Activated CD4-positive, alpha-beta memory T cell treated with anti-CD3 and anti-CD28 coated beads for 36 hours (primary cell): ENCODE measurements around the gene ZFAND3. TPM values are rescaled to one million over a fixed set of nuclear protein-coding genes. Genes with fewer than 3 reads are reported as not detected.

Experiments
- CTCF ChIA-PET: fragments of 350-600 bp; sonication (Branson Sonifier 250); formaldehyde crosslinking; loops from one replicate; lab custom pipeline; 2021; ENCODE audit warnings: antibody characterized with exemption, inconsistent platforms; lab: Charles Lee
- POLR2A ChIA-PET: fragments of 350-600 bp; sonication (Branson Sonifier 250); formaldehyde crosslinking; loops from one replicate; lab custom pipeline; 2021; ENCODE audit warnings: antibody characterized with exemption; lab: Charles Lee
- DNase-seq: peaks from one replicate; pipeline ENCODE4 v3.0.0-alpha.2; 2020
- H3K27ac Mint-ChIP-seq: one replicate; pipeline ENCODE4 v1.8.0; 2021; ENCODE audit warnings: mixed read lengths
- H3K27me3 Mint-ChIP-seq: one replicate; pipeline ENCODE4 v1.8.0; 2021; ENCODE audit warnings: mixed read lengths
- H3K36me3 Mint-ChIP-seq: one replicate; pipeline ENCODE4 v1.8.0; 2021; ENCODE audit warnings: mixed read lengths
- H3K4me1 Mint-ChIP-seq: one replicate; pipeline ENCODE4 v1.8.0; 2021; ENCODE audit warnings: low read depth, mixed read lengths
- H3K4me3 Mint-ChIP-seq: one replicate; pipeline ENCODE4 v1.8.0; 2021; ENCODE audit warnings: mild to moderate bottlenecking, mixed read lengths
- H3K9me3 Mint-ChIP-seq: one replicate; pipeline ENCODE4 v1.8.0; 2021; ENCODE audit warnings: mixed read lengths
- intact Hi-C: fragments of 100-400 bp; cut with micrococcal nuclease; formaldehyde crosslinking; loops from one replicate; pipeline ENCODE4 v1.15.1; 2023
- total RNA-seq, 2 experiments: library from RNA; stranded (reverse); gene quantifications; one replicate each; pipeline ENCODE4 v1.2.3, GENCODE V29; 2021

The ZFAND3 gene
- total RNA-seq, 2 experiments from 2014 or later, result 35.1 to 36.4 TPM

DNA sequence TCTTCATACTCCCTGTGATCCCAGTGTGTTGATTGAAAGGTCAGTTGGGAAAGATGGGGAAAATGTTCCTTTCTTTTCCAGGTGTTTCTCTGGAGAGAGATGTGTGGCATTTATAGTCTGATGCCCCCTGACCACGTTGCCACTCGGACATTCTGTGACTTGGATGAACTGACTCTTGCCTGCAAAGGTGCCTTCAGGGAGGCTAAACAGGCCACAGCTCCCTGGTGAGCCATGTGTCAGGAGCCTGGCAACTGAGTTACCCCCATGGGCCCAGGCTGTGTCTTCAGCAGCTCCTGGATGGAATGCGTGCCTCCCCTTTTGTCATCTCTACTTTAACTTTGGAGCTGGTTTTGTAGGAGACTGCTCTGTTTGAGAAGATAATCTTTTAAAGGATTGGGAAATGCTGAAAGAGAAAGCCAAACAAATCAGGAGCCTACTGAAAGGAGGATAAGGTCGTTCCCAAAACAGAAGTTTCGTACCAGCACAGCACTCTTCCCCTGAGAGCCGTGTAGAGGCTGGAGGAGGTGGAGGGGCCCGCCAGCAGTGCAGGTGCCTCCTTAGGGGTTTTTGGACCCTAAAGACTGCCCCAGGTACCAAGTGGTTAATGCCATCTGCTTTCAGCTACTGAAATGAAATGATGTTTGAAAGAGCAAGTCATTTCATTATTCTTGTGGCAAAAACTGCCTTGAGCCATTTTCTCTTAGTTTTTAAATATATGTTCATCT lies 322.8 kb downstream of the ZFAND3 start:
- Mint-ChIP-seq H3K4me1 (peaks cover 3% of the 10 kb centered on the region), H3K27ac (no peak overlapping the region), H3K9me3 (no peaks in the 10 kb centered on the region), H3K36me3 (no peaks in the 10 kb centered on the region), H3K4me3 (no peak overlapping the region), H3K27me3 (no peaks in the 10 kb centered on the region)
- ChIA-PET POLR2A (no interaction called here), CTCF (no interaction called here)
- no peak for DNase-seq
- intact Hi-C loops, result no loop called here

DNA sequence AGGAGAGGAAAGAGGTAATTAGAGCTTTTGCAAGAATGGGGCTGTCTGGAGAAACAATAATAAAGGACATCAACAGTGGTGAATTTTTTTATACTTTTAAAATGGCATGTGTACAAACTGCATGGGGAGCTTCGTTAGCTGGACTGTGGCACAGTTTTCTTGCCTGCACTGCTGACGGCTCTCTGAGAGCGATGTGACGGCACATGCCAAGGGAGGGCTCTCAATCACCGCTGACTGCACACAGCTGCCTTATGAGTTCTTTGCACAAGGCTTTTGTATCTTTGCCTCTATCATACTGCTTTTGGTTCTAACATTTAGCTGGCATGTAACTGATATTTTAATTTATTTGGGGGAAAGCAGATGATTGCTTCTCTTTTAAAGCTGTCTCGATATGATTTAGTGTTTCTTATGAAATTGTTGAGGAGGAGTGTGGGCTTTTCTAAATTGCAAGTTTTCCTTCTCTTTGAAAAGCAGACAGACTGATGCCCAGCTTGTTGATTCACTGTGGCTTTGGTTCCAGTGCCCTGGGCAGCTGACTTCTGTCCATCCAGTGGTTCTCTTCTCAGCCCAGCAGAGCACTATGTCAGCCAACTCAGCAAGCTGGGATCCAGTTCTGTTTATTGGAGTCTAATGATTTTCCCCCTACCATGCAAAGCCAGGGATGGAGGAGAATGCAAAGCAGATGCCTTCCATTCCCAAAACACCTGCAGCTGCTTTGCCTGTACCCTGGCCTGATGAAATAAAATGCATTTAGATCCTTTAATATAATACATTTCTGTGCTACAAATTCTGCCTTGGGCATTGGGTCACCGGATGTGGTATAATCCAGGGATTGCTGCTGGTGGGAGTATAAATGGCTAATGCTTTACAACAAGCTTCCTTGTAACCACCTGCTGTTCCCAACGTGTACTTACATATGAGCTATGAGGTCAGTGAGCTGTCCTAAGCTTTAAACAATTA lies 323.9 kb downstream of the ZFAND3 start:
- intact Hi-C loops, result no loop called here
- POLR2A ChIA-PET, result no interaction called here

DNA sequence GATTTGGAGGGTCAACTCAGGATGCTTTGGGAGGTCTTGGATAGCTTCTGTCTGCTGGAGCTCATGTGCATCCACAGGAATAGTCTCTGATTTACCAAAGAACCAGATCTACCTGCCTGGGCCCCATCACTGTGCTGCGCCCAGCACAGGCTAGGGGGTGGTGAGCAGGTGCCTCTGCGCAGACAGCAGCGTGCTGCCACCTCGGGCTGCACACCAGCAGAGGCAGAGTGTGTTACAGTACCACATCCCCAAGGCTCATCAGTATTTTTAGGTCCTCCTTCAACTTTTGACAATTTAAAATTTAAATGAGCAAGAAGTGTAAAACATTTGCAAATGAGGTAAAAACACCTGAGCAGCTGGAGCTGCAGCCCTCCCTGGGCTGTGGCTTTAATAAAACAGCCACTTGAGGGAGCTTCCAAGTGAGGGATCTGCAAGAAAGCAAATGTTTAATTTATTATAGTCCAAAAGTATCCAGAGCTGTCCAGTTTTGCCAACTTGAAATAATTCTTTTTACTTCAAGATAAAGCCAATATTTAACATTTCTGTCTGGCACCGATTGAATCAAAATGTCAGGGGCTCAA lies 324.9 kb downstream of the ZFAND3 start:
- ChIA-PET CTCF (interaction anchor here (0.8 kb wide), 1 partner anchor 349 kb away, joined by 3 read pairs; no protein-coding TSS in a partner anchor), POLR2A (no interaction called here)
- Mint-ChIP-seq H3K4me1 (peaks cover 3% of the 10 kb centered on the region), H3K27me3 (no peaks in the 10 kb centered on the region), H3K36me3 (peaks cover 4% of the 10 kb centered on the region), H3K27ac (no peak overlapping the region), H3K4me3 (no peak overlapping the region), H3K9me3 (no peaks in the 10 kb centered on the region)
- intact Hi-C loops, result no loop called here
- no peak for DNase-seq

More for the DNA sequence above, 323.9 kb downstream of the ZFAND3 start:
- Mint-ChIP-seq H3K9me3 (no peaks in the 10 kb centered on the region), H3K27ac (no peak overlapping the region), H3K27me3 (no peaks in the 10 kb centered on the region), H3K36me3 (peaks cover 4% of the 10 kb centered on the region), H3K4me1 (peaks cover 3% of the 10 kb centered on the region), H3K4me3 (no peak overlapping the region)
- CTCF ChIA-PET, result interaction anchor here (0.6 to 0.9 kb wide), 5 partner anchors 76 to 490 kb away, joined by 3 read pairs; no protein-coding TSS in a partner anchor
- no peak for DNase-seq

DNA sequence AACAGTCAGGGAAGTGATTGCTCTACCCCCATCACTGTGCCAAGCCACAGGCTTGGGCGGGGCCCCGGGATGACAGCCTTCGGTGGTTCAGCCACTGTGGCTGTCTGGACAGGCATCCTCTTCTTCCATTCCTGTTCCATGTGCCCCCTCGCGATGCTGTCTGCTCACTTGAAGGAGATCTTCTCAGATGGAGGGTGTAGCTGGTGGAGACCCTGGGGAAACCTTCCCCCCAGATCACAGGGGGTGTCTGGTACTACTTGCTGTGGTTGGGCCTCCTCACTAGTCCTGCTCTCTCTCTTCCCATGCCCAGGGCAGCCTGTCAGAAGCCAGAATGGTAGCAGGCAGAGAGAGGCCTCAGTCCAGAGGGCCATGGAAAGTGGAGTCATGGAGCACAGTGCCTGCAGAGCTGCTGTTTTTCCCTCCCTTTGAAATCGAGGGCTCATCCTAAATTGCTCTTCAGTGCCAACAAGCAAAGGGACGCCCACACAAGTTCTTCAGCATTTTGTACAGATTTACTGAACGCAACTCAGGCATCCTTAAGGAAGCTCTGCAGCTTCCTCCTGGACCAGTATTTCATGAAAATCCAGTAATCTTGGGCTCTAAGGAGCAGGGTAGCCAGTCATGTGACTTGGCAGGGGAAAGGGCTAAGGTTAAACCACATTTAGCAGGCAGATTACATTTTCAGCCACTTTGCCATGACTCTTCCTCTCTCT lies 326.6 kb downstream of the ZFAND3 start:
- Mint-ChIP-seq H3K27ac (no peak overlapping the region), H3K27me3 (no peaks in the 10 kb centered on the region), H3K36me3 (peaks cover 4% of the 10 kb centered on the region), H3K9me3 (no peaks in the 10 kb centered on the region), H3K4me1 (peaks cover 3% of the 10 kb centered on the region), H3K4me3 (no peak overlapping the region)
- DNase-seq, result no peak
- CTCF ChIA-PET, result no interaction called here
- intact Hi-C loops, result no loop called here
- POLR2A ChIA-PET, result no interaction called here

DNA sequence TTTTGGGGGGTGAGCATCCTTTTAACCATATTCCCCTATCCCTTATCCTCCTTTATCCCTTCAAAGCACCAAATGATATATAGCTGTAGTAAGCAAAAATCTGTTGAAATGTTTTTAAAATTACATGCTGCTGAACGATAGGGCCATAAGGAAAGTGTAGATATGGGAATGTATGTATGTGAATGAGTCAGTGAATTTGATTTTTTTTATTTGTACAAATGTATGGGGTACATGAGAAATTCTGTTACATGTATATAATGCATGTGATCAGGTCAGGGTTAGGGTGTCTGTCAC lies 327.2 kb downstream of the ZFAND3 start:
- H3K27ac Mint-ChIP-seq, result no peak overlapping the region
- CTCF ChIA-PET, result no interaction called here
- POLR2A ChIA-PET, result no interaction called here
- peaks cover 3% of the 10 kb centered on the region for H3K4me1 Mint-ChIP-seq
- H3K36me3 Mint-ChIP-seq, result peaks cover 4% of the 10 kb centered on the region
- DNase-seq, result no peak
- H3K27me3 Mint-ChIP-seq, result no peaks in the 10 kb centered on the region
- H3K4me3 Mint-ChIP-seq, result no peak overlapping the region
- intact Hi-C loops, result no loop called here
- no peaks in the 10 kb centered on the region for H3K9me3 Mint-ChIP-seq

DNA sequence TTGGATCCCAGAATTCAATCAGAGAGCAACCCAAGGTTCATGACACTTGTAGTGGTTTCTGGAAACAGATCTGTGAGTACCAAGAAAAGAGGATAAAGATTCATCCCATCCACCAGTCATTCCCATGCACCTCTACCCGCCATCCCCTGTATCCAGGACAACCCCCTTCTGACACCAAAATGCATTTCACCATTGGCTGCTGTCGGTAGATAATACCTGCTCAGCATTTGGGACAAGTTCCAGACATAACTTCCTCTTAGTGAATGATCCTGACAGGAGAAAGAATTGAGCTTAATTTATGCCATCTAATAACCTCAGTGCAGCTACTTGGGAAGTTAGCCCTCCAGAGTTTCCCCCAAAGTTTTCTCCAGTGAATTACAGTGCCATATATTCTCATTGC lies 329.1 kb downstream of the ZFAND3 start:
- no peak overlapping the region for H3K27ac Mint-ChIP-seq
- no peak for DNase-seq
- H3K27me3 Mint-ChIP-seq, result no peaks in the 10 kb centered on the region
- CTCF ChIA-PET, result interaction anchor here (1.0 kb wide), 1 partner anchor 145 kb away, joined by 3 read pairs; no protein-coding TSS in a partner anchor
- POLR2A ChIA-PET, result no interaction called here
- H3K9me3 Mint-ChIP-seq, result no peaks in the 10 kb centered on the region
- peaks cover 4% of the 10 kb centered on the region for H3K36me3 Mint-ChIP-seq
- no peak overlapping the region for H3K4me3 Mint-ChIP-seq
- no peaks in the 10 kb centered on the region for H3K4me1 Mint-ChIP-seq
- intact Hi-C loops, result no loop called here

DNA sequence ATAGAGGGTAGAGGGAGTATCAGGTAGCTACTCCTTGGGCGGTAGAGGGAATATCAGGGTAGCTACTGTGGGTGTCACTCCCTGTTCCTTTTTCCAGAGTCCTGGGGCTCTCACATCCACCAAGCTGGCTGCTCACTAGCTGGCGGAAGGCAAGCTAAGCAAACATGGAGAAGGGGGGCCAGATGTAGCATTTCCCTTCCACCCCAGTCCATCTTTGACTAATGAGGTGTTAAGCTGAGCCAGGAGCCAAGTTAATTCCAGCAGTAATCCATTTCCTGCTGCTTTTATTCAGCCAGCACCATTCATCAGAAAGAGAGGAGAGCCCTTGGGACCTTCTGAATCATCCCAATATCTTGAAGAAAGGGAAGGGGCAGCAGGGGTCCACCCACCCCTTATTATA lies 330.0 kb downstream of the ZFAND3 start:
- intact Hi-C loops, result no loop called here
- H3K27ac Mint-ChIP-seq, result no peak overlapping the region
- no peak overlapping the region for H3K4me3 Mint-ChIP-seq
- ChIA-PET CTCF (interaction anchor here (1.0 kb wide), 1 partner anchor 146 kb away, joined by 3 read pairs; no protein-coding TSS in a partner anchor), POLR2A (interaction anchor here (0.6 kb wide), 1 partner anchor 606 kb away, joined by 3 read pairs; no protein-coding TSS in a partner anchor)
- peaks cover 4% of the 10 kb centered on the region for H3K36me3 Mint-ChIP-seq
- H3K9me3 Mint-ChIP-seq, result no peaks in the 10 kb centered on the region
- no peak for DNase-seq
- H3K27me3 Mint-ChIP-seq, result no peaks in the 10 kb centered on the region
- no peaks in the 10 kb centered on the region for H3K4me1 Mint-ChIP-seq

DNA sequence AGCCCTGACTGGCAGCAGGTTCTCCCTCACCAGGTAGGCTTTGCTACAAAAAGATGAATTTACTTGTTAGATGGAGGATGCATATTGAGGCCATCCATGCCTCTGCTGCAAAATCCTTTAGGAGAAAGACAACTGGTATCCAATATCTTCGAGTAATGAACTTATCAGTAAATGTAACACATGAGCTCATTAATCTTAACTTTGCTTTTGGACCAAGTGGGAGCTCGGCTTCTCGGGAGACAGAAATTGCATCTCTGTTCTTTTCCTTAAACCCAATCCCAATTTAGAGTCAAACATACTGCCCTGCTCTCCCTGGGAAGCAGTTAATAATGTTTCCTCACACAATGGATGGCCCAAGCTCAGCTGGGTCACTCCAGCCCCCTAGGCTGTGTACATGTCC lies 330.5 kb downstream of the ZFAND3 start:
- CTCF ChIA-PET, result no interaction called here
- no peak overlapping the region for H3K27ac Mint-ChIP-seq
- DNase-seq, result no peak
- no peaks in the 10 kb centered on the region for H3K27me3 Mint-ChIP-seq
- no peaks in the 10 kb centered on the region for H3K9me3 Mint-ChIP-seq
- no peaks in the 10 kb centered on the region for H3K4me1 Mint-ChIP-seq
- POLR2A ChIA-PET, result no interaction called here
- H3K36me3 Mint-ChIP-seq, result peaks cover 4% of the 10 kb centered on the region
- no peak overlapping the region for H3K4me3 Mint-ChIP-seq
- intact Hi-C loops, result no loop called here

DNA sequence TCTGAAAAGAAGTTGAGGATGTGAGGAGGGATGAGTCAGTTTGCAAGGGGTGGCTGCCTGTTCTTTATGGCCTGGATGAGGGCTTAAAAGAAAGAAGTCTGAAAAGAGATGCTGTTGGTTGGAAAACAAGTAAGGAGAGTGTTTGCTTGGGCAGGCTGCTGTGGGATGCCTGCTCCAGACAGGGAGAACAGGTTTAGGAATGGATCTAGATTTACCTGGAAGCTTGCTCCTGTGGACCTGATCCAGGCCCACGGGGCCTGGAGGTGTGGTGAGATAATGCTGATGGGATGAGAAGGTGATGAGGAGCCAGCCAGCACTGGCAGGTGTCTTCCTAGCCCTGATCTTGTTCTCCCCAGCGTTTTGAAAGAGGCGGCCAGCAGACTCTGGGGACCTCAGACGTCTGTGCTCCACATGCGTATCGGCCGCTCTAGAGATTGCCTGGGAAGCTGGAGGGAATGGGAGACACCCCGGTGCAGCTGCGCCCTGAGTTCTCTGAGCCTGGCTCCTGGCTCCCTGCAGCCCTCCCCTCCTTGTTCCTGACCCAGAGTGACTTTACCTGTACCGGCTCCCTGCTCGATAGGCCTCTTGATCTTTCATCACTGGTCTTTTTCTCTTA lies 331.3 kb downstream of the ZFAND3 start:
- no peak overlapping the region for H3K4me3 Mint-ChIP-seq
- ChIA-PET CTCF (no interaction called here), POLR2A (no interaction called here)
- intact Hi-C loops, result no loop called here
- no peak for DNase-seq
- H3K27ac Mint-ChIP-seq, result no peak overlapping the region
- no peaks in the 10 kb centered on the region for H3K4me1 Mint-ChIP-seq
- peaks cover 4% of the 10 kb centered on the region for H3K36me3 Mint-ChIP-seq
- no peaks in the 10 kb centered on the region for H3K9me3 Mint-ChIP-seq
- no peaks in the 10 kb centered on the region for H3K27me3 Mint-ChIP-seq

DNA sequence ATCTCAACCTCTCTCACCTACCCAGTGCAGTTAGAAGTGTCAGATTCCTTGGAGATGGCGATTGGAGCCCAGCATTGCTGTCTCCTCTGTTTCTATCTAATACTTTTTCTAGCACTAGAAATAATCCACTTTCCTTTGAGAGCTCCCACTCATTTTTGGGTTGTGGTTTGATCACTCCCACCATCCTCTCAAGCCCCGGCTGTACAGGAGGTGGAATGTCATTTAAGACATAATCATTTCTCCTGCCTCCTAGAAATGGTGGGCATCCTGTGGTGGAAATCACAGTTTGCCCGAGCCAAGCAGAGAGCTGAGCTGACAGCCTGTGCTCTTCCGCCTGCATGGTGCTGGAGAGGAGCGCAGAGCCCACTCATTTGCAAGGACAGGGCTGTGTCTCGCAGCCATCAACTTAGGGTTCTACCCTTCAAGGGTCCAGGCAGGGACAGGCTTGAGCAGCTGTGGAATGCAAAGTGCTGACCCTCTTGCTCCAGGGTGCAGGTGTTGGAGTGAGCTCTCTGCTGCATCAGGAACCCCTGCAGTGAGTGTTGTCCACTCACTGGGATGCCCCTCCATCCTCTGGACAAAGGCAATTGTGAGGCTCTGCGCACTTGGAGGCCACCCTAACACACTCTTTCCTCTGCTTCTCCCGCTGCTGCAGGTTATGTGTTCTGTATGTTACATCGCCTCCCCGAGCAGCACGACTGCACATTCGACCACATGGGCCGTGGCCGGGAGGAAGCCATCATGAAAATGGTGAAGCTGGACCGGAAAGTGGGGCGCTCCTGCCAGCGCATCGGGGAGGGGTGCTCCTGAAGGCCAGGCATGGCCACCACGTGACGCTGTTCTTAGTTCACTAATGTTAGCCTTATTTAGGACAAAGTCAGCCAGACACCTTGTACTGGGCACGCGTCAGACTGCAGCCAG lies 332.3 kb downstream of the ZFAND3 start:
- Mint-ChIP-seq H3K27ac (no peak overlapping the region), H3K9me3 (no peaks in the 10 kb centered on the region), H3K4me1 (no peaks in the 10 kb centered on the region), H3K36me3 (peaks cover 4% of the 10 kb centered on the region), H3K27me3 (no peaks in the 10 kb centered on the region), H3K4me3 (no peak overlapping the region)
- CTCF ChIA-PET, result no interaction called here
- no peak for DNase-seq
- intact Hi-C loops, result no loop called here
- POLR2A ChIA-PET, result no interaction called here

DNA sequence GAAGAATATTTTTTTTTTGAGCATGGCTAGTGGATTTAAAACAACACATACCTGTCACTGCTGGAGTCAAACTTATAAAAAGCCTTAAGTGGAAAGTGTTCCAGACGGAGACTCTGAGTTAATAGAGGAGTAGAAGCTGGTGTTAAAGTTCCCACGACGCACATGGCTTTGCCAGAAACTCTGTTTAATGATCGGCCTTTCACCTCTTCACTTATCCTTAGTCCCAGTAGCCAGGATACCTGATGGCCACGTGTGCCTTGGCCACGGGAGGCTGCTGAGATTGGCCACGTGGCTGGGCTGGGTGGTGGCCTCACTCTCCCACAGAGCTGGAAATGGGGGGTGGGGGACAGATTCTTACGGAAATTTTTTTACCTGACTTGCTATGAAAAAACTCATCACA lies 333.1 kb downstream of the ZFAND3 start:
- ChIA-PET CTCF (no interaction called here), POLR2A (no interaction called here)
- Mint-ChIP-seq H3K36me3 (peaks cover 4% of the 10 kb centered on the region), H3K4me3 (no peak overlapping the region), H3K27ac (no peak overlapping the region), H3K4me1 (no peaks in the 10 kb centered on the region), H3K9me3 (no peaks in the 10 kb centered on the region), H3K27me3 (no peaks in the 10 kb centered on the region)
- intact Hi-C loops, result no loop called here
- no peak for DNase-seq
